Activated CD8-positive, alpha-beta T cell treated with anti-CD3 and anti-CD28 coated beads for 36 hours (primary cell): ENCODE measurements around the gene C19orf25. TPM values are rescaled to one million over a fixed set of nuclear protein-coding genes. Genes with fewer than 3 reads are reported as not detected.

Source experiments
- ATAC-seq: fragments of 200-7000 bp; cut with Tn5 transposase; one replicate; pipeline ENCODE4 v1.10.0; 2021; ENCODE audit warnings: mild to moderate bottlenecking, moderate library complexity
- CTCF ChIA-PET: fragments of 350-600 bp; sonication (Branson Sonifier 250); formaldehyde crosslinking; loops from one replicate; lab custom pipeline; 2021; ENCODE audit warnings: antibody characterized with exemption; lab: Charles Lee
- POLR2A ChIA-PET: fragments of 350-600 bp; sonication (Branson Sonifier 250); formaldehyde crosslinking; loops from one replicate; lab custom pipeline; 2021; ENCODE audit warnings: antibody characterized with exemption; lab: Charles Lee
- DNase-seq: peaks from one replicate; pipeline ENCODE4 v3.0.0-alpha.2; 2020
- H3K27ac Mint-ChIP-seq: one replicate; pipeline ENCODE4 v1.8.0; 2021; ENCODE audit warnings: mild to moderate bottlenecking, mixed read lengths
- H3K27me3 Mint-ChIP-seq: one replicate; pipeline ENCODE4 v1.8.0; 2021; ENCODE audit warnings: mixed read lengths
- H3K36me3 Mint-ChIP-seq: one replicate; pipeline ENCODE4 v1.8.0; 2021; ENCODE audit warnings: low read depth, mixed read lengths
- H3K4me1 Mint-ChIP-seq: one replicate; pipeline ENCODE4 v1.8.0; 2021; ENCODE audit warnings: low read depth, mixed read lengths
- H3K4me3 Mint-ChIP-seq: one replicate; pipeline ENCODE4 v1.8.0; 2021; ENCODE audit warnings: mild to moderate bottlenecking, moderate library complexity, mixed read lengths
- H3K9me3 Mint-ChIP-seq: one replicate; pipeline ENCODE4 v1.8.0; 2021; ENCODE audit warnings: mixed read lengths
- intact Hi-C: fragments of 100-400 bp; cut with micrococcal nuclease; formaldehyde crosslinking; loops from one replicate; pipeline ENCODE4 v1.10.0; 2022
- total RNA-seq, 2 experiments: library from RNA; stranded (reverse); gene quantifications; one replicate each; pipeline ENCODE4 v1.2.3, GENCODE V29; 2021
- TF ChIP-seq, protein P1 (sequence below): fragments of 200-600 bp; IDR thresholded peaks from one replicate; pipeline ENCODE4 v1.8.0; 2022; ENCODE audit warnings: antibody characterized with exemption, mild to moderate bottlenecking

The C19orf25 gene
- total RNA-seq = 10 to 100 TPM; 21.3 to 21.5 TPM

DNA sequence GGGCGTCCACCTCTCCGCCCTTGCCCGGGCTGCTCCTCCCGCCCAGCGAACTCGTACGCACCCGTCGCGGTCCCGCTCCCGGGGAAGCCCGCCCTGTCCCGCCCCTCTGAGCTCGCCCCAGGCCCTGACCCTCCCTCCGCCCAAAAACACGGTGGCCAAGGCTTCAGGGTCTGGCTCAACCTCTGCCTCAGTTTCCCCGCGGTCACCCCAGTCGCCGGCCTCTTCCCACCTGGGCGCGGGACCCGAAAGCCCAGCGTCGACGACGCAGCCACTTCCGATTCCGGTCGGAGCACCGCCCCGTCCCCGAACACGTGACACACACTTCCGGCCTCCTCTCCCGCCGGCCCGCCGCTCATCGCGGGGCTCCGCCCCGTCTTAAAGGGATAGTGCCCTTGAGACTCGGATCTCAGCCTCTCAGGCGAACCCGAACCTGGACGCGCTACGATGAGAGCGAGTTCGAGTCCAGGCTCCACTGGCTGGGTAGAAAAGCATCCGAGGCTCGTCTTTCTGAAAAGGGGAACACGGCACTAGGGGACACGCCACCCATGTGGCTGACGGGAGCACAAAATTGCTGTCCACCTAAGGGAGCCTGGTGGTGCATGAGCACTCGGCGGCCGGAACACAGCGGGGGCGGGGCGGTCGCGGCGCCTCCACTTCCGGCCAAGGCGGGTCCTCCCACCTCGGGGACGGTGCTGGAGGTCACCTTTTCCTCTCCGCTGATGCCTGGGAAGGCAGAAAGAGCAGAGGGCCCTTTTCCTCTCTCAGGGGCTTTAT lies at the start of gene C19orf25:
TSS of gene C19orf25 (minus strand) at position 282 of the 774 bp plus-strand sequence. CDS start 312 bp downstream, outside the sequence.
- peaks cover 8% of the 10 kb centered on the region for H3K36me3 Mint-ChIP-seq
- H3K27me3 Mint-ChIP-seq = no peaks in the 10 kb centered on the region
- ChIA-PET POLR2A (no interaction called here), CTCF (no interaction called here)
- H3K4me3 Mint-ChIP-seq = peak within 1 kb of the TSS; percentile 81
- DNase-seq = peak; percentile 96
- ATAC-seq = peak; percentile 98
- H3K9me3 Mint-ChIP-seq = no peaks in the 10 kb centered on the region
- intact Hi-C loops = no loop called here
- peaks cover 18% of the 10 kb centered on the region for H3K4me1 Mint-ChIP-seq
- H3K27ac Mint-ChIP-seq = peak within 1 kb of the TSS; percentile 96
- TF ChIP-seq, protein P1, sequence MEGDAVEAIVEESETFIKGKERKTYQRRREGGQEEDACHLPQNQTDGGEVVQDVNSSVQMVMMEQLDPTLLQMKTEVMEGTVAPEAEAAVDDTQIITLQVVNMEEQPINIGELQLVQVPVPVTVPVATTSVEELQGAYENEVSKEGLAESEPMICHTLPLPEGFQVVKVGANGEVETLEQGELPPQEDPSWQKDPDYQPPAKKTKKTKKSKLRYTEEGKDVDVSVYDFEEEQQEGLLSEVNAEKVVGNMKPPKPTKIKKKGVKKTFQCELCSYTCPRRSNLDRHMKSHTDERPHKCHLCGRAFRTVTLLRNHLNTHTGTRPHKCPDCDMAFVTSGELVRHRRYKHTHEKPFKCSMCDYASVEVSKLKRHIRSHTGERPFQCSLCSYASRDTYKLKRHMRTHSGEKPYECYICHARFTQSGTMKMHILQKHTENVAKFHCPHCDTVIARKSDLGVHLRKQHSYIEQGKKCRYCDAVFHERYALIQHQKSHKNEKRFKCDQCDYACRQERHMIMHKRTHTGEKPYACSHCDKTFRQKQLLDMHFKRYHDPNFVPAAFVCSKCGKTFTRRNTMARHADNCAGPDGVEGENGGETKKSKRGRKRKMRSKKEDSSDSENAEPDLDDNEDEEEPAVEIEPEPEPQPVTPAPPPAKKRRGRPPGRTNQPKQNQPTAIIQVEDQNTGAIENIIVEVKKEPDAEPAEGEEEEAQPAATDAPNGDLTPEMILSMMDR = no peak

DNA sequence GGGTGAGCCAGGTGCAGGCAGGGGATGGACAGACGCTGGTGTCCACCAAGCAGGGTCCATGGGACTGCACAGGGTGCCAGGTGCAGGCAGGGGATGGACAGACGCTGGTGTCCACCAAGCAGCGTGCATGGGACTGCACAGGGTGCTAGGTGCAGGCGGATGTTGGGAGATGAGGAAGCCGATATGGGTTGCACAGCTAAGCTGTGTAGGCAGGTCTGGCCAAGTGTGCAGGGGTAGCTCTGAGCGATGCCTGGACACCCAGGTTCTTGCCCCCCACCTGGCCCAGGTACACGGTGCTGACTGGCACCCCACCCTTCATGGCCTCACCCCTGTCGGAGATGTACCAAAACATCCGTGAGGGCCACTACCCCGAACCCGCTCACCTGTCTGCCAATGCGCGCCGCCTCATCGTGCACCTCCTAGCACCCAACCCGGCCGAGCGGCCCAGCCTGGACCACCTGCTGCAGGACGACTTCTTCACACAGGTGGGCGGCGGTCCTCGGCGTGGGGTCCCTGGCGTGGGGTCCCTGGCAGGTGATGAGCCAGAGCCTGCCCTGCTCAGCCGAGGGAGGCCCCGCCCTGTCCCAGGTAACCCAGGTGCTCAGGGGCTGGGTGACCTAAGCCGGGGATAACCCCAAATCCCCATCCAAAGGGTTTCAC lies 48.8 kb upstream of the C19orf25 start:
- intact Hi-C loops = no loop called here
- CTCF ChIA-PET = no interaction called here
- no peak for DNase-seq
- TF ChIP-seq, protein P1 = no peak
- no peak for ATAC-seq
- POLR2A ChIA-PET = no interaction called here
- no peaks in the 10 kb centered on the region for H3K36me3 Mint-ChIP-seq
- no peak overlapping the region for H3K27ac Mint-ChIP-seq
- H3K4me3 Mint-ChIP-seq = no peak overlapping the region
- peaks cover 6% of the 10 kb centered on the region for H3K4me1 Mint-ChIP-seq
- peaks cover 29% of the 10 kb centered on the region for H3K27me3 Mint-ChIP-seq
- no peaks in the 10 kb centered on the region for H3K9me3 Mint-ChIP-seq

DNA sequence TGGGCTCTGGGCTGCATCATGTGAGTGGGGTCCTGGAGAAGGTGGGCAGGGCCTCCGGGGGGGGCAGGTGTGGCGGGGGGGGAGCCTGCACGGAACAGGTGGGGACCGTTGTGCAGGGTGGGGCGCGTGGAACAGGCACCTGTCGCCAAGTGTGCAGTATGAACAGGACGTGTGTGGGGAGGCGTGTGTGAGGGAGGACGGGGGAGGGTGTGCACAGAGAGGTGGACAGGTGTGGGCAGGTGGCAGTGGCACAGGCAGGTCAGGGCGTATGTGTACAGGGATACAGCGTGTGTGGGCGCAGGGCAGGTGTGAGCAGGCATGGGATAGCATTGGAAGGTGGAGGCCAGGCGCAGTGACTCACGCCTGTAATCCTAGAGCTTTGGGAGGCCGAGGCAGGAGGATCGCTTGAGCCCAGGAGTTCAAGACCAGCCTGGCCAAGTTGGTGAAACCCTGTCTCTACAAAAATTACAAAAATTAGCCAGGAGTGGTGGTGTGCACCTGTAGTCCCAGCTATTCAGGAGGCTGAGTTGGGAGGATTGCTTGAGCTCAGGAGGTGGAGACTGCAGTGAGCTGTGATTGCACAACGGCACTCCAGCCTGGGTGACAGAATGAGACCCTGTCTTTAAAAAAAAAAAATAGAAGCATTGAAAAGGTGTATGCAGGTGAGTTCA lies 48.1 kb upstream of the C19orf25 start:
- peaks cover 6% of the 10 kb centered on the region for H3K4me1 Mint-ChIP-seq
- no peaks in the 10 kb centered on the region for H3K36me3 Mint-ChIP-seq
- H3K27ac Mint-ChIP-seq = no peak overlapping the region
- CTCF ChIA-PET = no interaction called here
- TF ChIP-seq, protein P1 = no peak
- H3K27me3 Mint-ChIP-seq = peaks cover 30% of the 10 kb centered on the region
- POLR2A ChIA-PET = no interaction called here
- ATAC-seq (no peak), DNase-seq (no peak)
- no peak overlapping the region for H3K4me3 Mint-ChIP-seq
- intact Hi-C loops = no loop called here
- H3K9me3 Mint-ChIP-seq = no peaks in the 10 kb centered on the region

DNA sequence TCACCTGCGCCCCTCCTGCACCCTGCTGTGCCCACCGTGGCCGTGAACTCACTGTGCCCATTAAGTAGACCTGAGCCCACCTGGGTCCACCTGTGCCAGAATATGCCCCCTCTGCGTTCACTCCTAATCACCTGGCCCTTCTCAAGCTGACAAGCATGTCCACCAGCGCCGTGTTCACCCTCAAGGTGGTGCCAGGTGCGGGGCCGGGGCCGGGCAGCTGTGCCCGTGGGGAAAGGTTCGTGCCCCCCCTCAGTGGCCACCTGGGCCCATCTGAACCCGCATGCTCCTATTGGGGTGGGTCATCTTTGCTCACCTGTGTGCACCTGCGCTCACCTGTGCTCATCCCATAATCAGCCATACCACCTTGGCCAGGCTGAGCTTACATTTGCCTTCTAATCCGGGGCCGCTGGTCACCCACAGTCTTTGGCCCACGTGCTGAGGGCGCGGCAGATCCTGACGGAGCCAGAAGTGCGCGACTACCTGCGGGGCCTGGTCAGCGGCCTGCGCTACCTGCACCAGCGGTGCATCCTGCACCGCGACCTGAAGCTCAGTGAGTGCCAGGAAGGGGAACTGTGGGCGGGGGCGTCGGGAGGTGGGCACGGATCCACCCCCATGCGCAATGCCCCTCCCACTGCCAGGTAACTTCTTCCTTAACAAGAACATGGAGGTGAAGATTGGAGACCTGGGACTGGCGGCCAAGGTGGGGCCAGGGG lies 47.2 kb upstream of the C19orf25 start:
- Mint-ChIP-seq H3K4me1 (peaks cover 6% of the 10 kb centered on the region), H3K27ac (no peak overlapping the region), H3K27me3 (peaks cover 31% of the 10 kb centered on the region), H3K4me3 (no peak overlapping the region), H3K9me3 (no peaks in the 10 kb centered on the region), H3K36me3 (no peaks in the 10 kb centered on the region)
- ChIA-PET POLR2A (no interaction called here), CTCF (no interaction called here)
- TF ChIP-seq, protein P1 = no peak
- ATAC-seq (no peak), DNase-seq (no peak)
- intact Hi-C loops = no loop called here
